Gastrocnemius medialis (tissue), 4 donors: Measurements from ENCODE around the gene DUSP22. TPM values are rescaled to one million over a fixed set of nuclear protein-coding genes. Genes with fewer than 3 reads are reported as not detected.

ENCODE experiments used
- ATAC-seq, 2 donors: fragments of 150-250 bp; one replicate each; pipeline ENCODE4 v1.9.1; 2016
- DNase-seq, 2 donors: peaks; one replicate each; pipeline ENCODE4 v3.0.0-alpha.2; 2019
- H3K27ac ChIP-seq, 4 donors: fragments of 200-600 bp; sonication (generic); 1 replicate in 1 of 4; 2 replicates in 3 of 4; pipeline ENCODE4 v1.5.1; 2016 to 2018; ENCODE audit warnings: mild to moderate bottlenecking in 2 of 4, moderate library complexity in 1 of 4
- H3K27me3 ChIP-seq, 3 donors: fragments of 200-600 bp; sonication (generic) in 2 of 3; 1 replicate in 1 of 3; 2 replicates in 2 of 3; pipeline versions ENCODE4 v1.5.1 to v1.6.0; 2016 to 2019; ENCODE audit warnings: mild to moderate bottlenecking in 1 of 3, moderate library complexity in 1 of 3
- H3K36me3 ChIP-seq, 2 donors: fragments of 200-600 bp; sonication (generic) in 1 of 2; one replicate each; pipeline ENCODE4 v1.5.1; 2017 to 2018
- H3K4me1 ChIP-seq, 2 donors: fragments of 200-600 bp; sonication (generic) in 1 of 2; one replicate each; pipeline ENCODE4 v1.5.1; 2016 to 2017; ENCODE audit warnings: mild to moderate bottlenecking in 2 of 2
- H3K4me3 ChIP-seq, 4 donors: fragments of 200-600 bp; sonication (generic) in 3 of 4; 1 replicate in 1 of 4; 2 replicates in 3 of 4; pipeline ENCODE4 v1.5.1; 2016 to 2019; ENCODE audit warnings: mild to moderate bottlenecking in 2 of 4
- H3K9me3 ChIP-seq, 3 donors: fragments of 200-600 bp; sonication (generic) in 2 of 3; 1 replicate in 1 of 3; 2 replicates in 2 of 3; pipeline ENCODE4 v1.5.1; 2016 to 2019
- CTCF ChIP-seq, 5 experiments: fragments of 450-650 bp in 3 of 5; fragments of 200-600 bp in 2 of 5; sonication (generic) in 2 of 5; IDR thresholded peaks in 4 of 5; conservative IDR thresholded peaks in 1 of 5; 1 replicate in 4 of 5; 2 replicates in 1 of 5; pipeline ENCODE4 v1.5.1; 2016 to 2019; ENCODE audit warnings: antibody characterized with exemption in 5 of 5, mild to moderate bottlenecking in 3 of 5, moderate library complexity in 3 of 5
- POLR2A ChIP-seq, 2 donors: fragments of 450-650 bp; IDR thresholded peaks; one replicate each; pipeline ENCODE4 v1.6.1; 2017; ENCODE audit warnings: antibody characterized with exemption in 2 of 2, mild to moderate bottlenecking in 2 of 2, moderate library complexity in 2 of 2
- in situ Hi-C, 4 donors: fragments of 200-750 bp; cut with MboI; loops; one replicate each; pipeline versions ENCODE4 v1.15.0 to v1.8.0; 2017; ENCODE audit warnings: low sequenced_read_pairs in 4 of 4
- intact Hi-C: fragments of 100-400 bp; cut with DNase I; formaldehyde crosslinking; loops from one replicate; pipeline ENCODE4 v1.15.1; 2023; ENCODE audit warnings: low total_unique reads
- total RNA-seq, 4 donors: library from RNA; depleted of rRNA; stranded (reverse); fragments of >200 nt; gene quantifications; one replicate each; pipeline versions ENCODE4 v1.1.0 to v1.2.3, GENCODE V29; 2016

Gene DUSP22
- total RNA-seq, 4 donors from 2014 or later = 53.4 to 70.7 (median 61.3) TPM

- no peaks in the 10 kb centered on the region for H3K9me3 ChIP-seq
- intact Hi-C loops = no loop called here
- DNase-seq (no peak), ATAC-seq (no peak)
- H3K4me3 ChIP-seq = no peak overlapping the region
- peak overlapping the region in 1 of 4 donors; percentile 23 for H3K27ac ChIP-seq
- H3K36me3 ChIP-seq = no peaks in the 10 kb centered on the region
- in situ Hi-C loops = no loop called here
- H3K27me3 ChIP-seq = no peaks in the 10 kb centered on the region
- H3K4me1 ChIP-seq = peaks cover 5 to 13% of the 10 kb centered on the region in 2 donors
- TF ChIP-seq POLR2A (IDR thresholded peaks at IDR 0.05) (no peak), CTCF (IDR thresholded peaks at IDR 0.05 in 4 of 5, conservative IDR thresholded peaks at IDR 0.05 in 1 of 5) (no peak)
Measured at GRCh38 chr6:307874-308273, 15.6 kb downstream of the DUSP22 start.

- in situ Hi-C loops = no loop called here
- no peak overlapping the region for H3K4me3 ChIP-seq
- intact Hi-C loops = no loop called here
- no peaks in the 10 kb centered on the region for H3K9me3 ChIP-seq
- no peaks in the 10 kb centered on the region for H3K36me3 ChIP-seq
- TF ChIP-seq CTCF (IDR thresholded peaks at IDR 0.05 in 4 of 5, conservative IDR thresholded peaks at IDR 0.05 in 1 of 5) (no peak), POLR2A (IDR thresholded peaks at IDR 0.05) (no peak)
- H3K27ac ChIP-seq = no peak overlapping the region
- H3K27me3 ChIP-seq = no peaks in the 10 kb centered on the region
- DNase-seq (no peak), ATAC-seq (no peak)
- peaks cover 5 to 13% of the 10 kb centered on the region in 2 donors for H3K4me1 ChIP-seq
Measured at GRCh38 chr6:308307-308706, 16.0 kb downstream of the DUSP22 start.

GRCh38 chr6:308768-309167 lies 16.5 kb downstream of the DUSP22 start:
- Histone ChIP-seq H3K27ac (no peak overlapping the region), H3K27me3 (no peaks in the 10 kb centered on the region), H3K9me3 (no peaks in the 10 kb centered on the region), H3K36me3 (no peaks in the 10 kb centered on the region), H3K4me3 (no peak overlapping the region), H3K4me1 (peaks cover 5 to 13% of the 10 kb centered on the region in 2 donors)
- intact Hi-C loops = no loop called here
- no peak for TF ChIP-seq CTCF (IDR thresholded peaks at IDR 0.05 in 4 of 5, conservative IDR thresholded peaks at IDR 0.05 in 1 of 5)
- no peak for TF ChIP-seq POLR2A (IDR thresholded peaks at IDR 0.05)
- no peak for DNase-seq
- ATAC-seq = no peak
- in situ Hi-C loops = no loop called here

- DNase-seq = no peak
- in situ Hi-C loops = no loop called here
- no peaks in the 10 kb centered on the region for H3K27me3 ChIP-seq
- H3K4me1 ChIP-seq = peaks cover 5 to 13% of the 10 kb centered on the region in 2 donors
- no peak overlapping the region for H3K4me3 ChIP-seq
- intact Hi-C loops = no loop called here
- TF ChIP-seq POLR2A (IDR thresholded peaks at IDR 0.05) (no peak), CTCF (IDR thresholded peaks at IDR 0.05 in 4 of 5, conservative IDR thresholded peaks at IDR 0.05 in 1 of 5) (no peak)
- no peaks in the 10 kb centered on the region for H3K36me3 ChIP-seq
- H3K27ac ChIP-seq = no peak overlapping the region
- no peak for ATAC-seq
- H3K9me3 ChIP-seq = no peaks in the 10 kb centered on the region
Measured at GRCh38 chr6:309947-310346, 17.7 kb downstream of the DUSP22 start.

- peaks cover 5 to 9% of the 10 kb centered on the region in 2 donors for H3K4me1 ChIP-seq
- no peak for ATAC-seq
- H3K9me3 ChIP-seq = no peaks in the 10 kb centered on the region
- no peak overlapping the region for H3K4me3 ChIP-seq
- in situ Hi-C loops (no loop called here), intact Hi-C loops (no loop called here)
- DNase-seq = no peak
- TF ChIP-seq POLR2A (IDR thresholded peaks at IDR 0.05) = no peak
- TF ChIP-seq CTCF (IDR thresholded peaks at IDR 0.05 in 4 of 5, conservative IDR thresholded peaks at IDR 0.05 in 1 of 5) = no peak
- H3K36me3 ChIP-seq = no peaks in the 10 kb centered on the region
- H3K27ac ChIP-seq = no peak overlapping the region
- H3K27me3 ChIP-seq = no peaks in the 10 kb centered on the region
Measured at GRCh38 chr6:310671-311070, 18.4 kb downstream of the DUSP22 start.
